ENCODE data around the gene CFAP77. TPM values are rescaled to one million over a fixed set of nuclear protein-coding genes. Genes with fewer than 3 reads are reported as not detected.
"Not testable (repeated sequence)": the region's sequence is repeated elsewhere in the genome, so short reads cannot be mapped to it uniquely, and the experiment has no call there.

CFAP77 gene
- total RNA-seq, 1 experiment from 2014 or later, result not detected

DNA sequence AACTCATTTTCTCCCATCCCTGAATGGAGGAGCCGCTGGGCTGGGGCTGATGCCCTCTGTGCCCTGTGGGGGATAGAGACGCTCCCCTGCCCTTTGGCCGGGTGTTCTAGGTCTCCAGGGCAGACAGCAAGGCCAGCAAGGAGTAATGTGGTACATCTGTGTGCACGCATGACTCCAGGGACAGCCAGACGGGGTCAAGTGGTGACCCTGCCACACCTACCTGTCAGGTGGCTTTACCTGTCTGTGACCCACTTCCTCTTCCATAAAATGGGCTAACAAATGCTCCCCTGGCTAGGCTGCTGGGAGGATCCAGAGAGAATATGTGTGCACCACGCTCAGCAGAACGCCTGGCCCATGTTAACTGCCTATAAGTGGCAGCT is 137.0 kb downstream of the CFAP77 start:
- DNase-seq (ENCODE audit: low read depth), result no peak

DNA sequence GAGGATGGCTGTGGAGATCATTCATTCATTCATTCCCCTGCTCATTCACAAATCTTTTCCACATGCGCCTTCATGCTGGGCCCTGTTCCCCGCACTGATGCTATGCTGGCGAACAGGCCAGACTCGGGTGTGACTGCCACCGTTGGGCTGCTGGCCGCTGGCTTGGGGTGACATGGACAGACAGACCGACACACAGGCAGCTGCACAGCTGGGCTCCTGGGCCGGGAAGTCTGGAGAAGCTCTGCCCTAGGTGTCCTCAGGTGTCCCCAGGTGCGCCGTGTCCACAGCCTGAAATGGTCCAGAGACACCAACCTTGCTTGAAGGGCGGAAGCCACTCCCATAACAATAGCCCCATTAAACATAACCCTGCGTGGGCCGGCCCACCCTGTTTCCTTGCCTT is 137.4 kb downstream of the CFAP77 start:
- DNase-seq (ENCODE audit: low read depth), result no peak

DNA sequence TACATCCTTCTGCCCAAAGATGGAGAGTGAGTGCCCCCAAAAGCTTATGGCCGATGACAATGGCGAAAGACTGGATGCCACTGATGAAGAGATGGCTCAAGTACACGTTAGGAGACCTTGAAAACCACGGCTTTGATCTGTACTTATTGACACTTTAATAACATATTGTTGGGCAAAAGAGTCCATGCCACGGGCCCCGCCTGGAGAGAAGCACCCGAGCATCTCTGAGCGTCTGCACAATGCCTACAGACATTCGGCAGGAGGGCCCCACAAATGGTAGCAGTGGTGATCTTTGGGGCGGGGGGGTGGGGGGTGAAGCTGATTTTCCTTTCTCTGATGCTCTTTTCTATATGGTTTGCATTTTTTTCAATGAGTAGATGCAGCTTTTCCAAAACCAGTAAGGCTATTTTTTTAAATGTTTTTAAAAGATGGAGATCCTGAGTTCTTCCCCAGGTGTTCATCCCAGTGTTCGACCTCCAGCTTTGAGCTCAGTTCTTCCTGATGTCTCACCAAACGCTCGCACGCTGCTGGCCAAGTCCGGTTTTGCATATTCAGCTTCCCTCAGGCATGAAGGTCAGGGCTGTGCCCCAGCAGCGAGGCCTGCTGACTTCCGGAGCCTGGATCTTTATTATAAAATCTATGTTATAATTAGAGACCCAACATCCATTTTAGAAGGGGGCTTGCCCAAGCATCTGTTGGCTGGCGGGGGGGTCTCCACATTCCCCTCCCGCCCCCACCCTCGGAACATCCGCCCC is 138.1 kb downstream of the CFAP77 start:
- no peak for DNase-seq (ENCODE audit: low read depth)

DNA sequence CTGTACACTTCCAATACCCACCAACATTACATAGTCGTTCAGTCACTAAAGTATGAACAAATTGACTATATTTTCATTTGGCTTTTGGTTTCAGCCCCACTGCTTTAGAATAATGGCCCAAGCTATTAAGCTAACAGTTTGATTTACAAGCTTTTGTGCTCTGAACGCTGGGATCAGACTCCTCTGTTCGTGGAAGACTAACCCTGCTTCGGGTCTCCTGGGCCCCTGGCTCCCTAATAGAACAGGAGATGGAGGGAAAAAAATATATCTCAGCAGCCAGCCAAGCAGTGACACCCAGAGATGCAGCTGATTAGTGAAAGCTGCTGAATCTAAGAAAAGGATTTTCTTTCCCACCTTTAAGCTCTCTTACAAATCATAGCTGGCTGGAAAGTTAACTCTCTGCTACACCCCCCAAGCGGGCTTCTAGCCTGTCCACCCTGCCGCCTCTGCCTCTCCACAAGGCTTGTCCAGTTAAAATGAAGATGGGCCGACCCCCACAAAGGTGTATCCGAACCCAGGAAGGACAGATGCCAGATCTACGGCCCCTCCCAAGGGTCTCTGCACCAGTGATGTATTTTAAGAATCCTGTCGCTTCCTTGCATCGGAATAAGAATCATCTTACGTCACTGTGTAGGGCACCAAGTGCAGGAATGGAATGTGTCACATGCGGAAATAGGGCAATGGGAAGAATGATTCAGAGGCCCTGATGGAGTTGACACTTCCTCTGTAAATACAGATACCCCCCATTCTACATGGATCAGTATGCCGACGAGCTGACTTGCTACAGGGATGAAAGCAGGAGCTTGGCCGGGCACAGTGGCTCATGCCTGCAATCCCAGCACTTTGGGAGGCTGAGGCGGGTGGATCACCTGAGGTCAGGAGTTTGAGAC is 139.0 kb downstream of the CFAP77 start:
- no peak for DNase-seq (ENCODE audit: low read depth)

DNA sequence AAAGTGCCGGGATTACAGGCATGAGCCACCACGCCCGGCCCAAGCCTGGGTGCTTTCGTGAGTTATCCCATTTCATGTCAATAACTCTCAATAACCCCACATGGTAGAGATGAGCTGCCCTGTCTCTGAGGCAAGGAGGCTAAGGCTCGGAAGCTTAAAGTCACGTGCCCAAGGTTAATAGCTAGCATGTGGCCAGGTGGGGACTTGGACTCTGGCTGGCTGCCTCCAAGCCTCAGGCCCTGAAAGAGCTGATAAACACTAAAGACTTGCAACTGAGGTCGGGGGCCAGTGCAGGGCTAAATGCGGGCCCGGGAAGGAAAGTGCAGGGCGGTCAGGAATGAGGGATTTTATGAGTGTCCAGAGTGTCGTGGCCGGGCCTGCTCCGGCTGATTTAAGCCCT is 141.5 kb downstream of the CFAP77 start:
- no peak for DNase-seq (ENCODE audit: low read depth)

DNA sequence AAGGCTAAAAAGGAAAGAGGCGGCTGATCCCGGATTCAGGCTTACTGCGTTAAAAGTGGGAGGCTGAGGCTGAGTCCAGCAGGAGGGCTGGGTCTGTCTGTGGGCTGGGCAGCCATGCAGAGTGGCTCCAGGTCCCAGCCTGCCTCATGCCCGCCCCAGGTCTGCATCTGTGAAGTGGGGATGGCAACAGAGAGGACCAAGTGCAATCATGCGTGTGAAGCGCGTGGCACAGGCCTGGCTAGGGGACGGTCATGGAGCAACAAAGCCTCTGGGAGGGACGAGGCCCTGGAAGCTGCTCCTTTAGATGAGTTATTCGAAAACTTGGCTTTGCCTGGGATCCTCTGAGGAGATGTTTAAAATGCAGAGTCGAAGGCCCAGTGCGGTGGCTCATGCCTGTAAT is 142.0 kb downstream of the CFAP77 start:
- no peak for DNase-seq (ENCODE audit: low read depth)

DNA sequence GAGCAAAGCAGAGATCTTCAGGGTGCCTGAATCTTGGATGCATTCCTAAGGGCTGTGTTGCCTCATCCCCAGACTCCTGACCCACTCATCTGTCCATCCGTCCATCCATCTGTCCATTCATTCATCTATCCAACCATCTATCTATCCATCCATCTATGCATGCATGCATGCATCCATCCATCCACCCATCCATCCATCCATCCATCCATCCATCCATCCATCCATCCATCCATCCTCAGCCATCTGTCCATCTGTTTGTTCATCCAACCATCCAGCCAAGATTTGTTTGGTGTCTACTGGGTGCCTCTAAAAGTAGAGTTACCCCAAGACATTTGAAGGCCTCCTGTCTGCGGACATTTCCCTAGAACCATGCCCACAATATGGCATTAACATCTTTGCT is 144.7 kb downstream of the CFAP77 start:
- no peak for DNase-seq (ENCODE audit: low read depth)

DNA sequence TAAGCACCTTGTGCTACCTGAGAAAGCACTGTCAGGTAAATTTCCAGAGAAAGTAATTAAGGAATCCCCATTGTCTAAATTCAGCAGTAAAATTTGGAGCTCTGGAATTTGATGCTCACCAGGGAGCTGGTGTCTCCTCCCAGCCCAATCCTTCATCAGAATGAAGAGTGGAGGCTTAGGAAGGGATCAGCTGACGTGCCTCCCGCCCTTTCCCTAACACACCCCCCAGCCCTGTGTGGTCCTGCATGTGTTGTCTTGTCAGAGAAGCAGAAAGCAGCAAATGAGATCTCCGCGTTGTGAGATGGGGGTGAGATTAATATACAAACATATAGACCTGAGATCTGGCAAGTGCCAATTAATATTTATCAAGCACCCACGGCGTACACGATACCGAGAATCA is 145.5 kb downstream of the CFAP77 start:
- no peak for DNase-seq (ENCODE audit: low read depth)

DNA sequence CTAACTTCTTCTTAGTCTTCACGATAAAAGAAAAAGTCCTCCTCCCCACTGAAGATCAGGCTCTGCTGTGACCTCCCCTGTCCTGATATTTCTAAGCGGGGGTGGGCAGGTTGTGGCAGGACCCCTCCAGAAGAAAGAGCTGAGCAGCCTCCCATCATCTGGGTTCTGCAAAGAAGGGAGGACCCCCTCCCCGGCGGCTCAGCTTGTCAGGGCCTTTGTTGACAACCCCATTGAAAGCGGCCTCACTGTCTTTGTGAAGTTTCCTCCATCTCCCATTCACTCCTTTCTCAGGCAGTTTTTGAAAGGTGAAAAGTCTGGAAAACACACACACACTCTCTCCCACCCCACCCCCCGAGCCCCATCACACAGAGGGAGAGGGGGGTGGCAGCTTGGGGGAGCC is 146.2 kb downstream of the CFAP77 start:
- no peak for DNase-seq (ENCODE audit: low read depth)

DNA sequence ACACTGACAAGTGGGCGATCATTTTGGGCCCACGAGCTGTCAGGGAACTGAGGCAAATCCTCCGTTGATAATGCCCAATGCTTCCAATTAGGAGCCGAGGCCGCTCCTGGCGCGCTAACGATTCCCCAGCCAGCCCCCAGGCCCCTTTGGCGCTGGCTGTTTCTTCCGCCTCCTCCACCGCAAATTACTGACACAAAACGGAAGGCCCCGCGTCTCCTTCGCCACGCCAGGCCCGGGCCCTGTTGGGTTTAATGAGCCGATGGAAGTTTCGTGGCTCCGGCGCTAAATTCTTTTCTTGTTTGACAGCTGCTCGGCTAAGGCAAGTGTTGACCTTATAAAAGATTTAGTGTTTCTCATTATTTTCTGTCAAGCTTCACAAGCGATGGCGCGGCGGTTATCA is 146.7 kb downstream of the CFAP77 start:
- DNase-seq (ENCODE audit: low read depth), result no peak

DNA sequence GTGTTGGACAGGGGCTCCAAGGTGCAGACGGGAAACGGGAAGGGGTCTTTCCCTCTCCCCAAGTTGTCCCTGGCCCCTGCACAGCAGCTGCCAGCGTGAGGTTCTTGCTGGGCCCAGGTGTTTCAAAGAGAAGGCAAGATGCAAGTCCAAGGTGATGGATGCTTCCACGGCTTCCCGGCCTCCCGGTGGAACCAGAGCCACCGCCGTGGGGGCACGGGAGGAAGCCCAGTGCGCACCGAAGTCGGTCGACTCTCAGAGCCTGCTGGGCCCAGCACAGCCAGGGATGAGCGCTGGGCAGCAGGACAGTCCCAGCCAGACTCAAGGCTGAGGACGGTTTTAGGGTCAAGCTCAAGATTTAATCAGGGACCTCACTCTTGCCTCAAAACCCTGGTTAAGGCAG is 147.1 kb downstream of the CFAP77 start:
- DNase-seq (ENCODE audit: low read depth), result no peak

DNA sequence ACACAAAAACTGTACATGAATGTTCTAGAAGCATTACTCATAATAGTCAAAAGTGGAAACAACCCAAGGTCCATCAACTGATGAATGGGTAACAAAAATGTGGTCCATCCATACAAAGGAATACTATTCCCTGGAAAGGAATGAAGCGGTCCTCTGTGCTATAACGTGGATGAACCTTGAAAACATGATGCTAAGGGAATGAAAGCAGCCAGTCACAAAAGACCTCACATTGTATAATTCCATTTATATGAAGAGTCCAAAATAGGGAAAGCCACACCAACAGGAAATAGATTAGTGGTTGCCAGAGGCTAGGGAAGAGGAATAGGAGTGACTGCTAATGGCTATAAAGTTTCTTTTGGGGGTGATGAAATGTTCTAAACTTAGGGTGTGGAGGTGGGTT is 149.7 kb downstream of the CFAP77 start:
- DNase-seq (ENCODE audit: low read depth), result peak; percentile 40

DNA sequence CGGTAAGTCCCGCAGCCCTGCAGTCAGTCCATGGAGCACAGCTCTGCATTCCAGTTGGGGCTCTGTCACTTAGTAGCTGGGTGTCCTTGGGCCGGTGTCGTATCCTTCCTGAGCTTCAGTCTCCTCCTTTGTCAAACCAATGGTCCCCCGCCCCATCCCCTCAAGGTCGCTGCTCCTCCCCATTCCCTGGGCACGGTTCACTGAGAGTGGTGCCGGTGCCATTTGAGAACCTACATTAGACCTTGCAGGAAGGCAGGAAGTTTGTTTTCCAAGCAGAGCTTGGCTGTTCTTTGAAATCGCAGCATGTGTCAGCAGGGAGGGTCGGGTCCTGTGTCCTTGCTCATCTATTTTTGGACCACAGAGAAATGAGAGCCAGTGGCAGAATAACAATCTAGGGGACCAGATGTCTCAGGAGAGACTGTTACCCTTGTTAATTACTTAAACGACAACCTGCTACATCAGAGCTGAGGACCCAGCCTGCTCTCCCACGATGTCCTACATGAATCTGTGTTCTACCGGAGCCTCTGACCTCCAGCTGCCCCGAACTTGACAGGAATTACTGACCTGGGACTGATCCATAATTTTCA is 150.7 kb downstream of the CFAP77 start:
- DNase-seq (ENCODE audit: low read depth), result no peak

DNA sequence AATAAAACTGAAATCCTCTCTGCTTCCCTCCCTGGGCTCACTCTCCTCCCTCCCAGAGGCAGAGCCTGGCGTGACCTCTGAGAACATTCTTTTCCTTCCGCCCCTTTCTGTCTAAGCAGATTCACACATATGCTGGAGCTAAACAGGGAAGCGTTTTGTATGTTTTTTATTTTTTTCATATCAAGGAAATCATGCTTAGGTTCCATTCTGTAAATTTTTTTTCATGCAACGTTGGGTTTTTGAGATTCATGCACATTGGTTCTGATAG is 152.2 kb downstream of the CFAP77 start:
- no peak for DNase-seq (ENCODE audit: low read depth)

DNA sequence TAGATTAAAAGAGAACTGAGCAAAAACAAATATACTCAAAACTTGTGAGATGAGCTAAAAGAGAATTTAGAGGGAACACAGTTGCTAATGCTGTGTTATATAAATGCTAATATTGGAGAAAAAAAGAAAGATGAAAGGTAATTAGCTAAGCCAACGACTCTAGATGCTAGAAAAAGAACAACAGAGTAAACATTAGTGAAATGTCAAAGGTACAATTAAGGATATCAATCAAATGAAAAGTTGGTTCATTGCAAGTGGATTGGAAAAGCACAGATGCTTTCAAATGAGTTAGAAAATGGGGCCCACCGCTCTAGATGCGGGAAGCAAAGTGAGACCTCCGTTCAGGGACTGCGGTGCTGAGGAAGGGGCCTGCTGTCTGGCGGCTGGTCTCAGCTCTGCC is 154.5 kb downstream of the CFAP77 start:
- no peak for DNase-seq (ENCODE audit: low read depth)

DNA sequence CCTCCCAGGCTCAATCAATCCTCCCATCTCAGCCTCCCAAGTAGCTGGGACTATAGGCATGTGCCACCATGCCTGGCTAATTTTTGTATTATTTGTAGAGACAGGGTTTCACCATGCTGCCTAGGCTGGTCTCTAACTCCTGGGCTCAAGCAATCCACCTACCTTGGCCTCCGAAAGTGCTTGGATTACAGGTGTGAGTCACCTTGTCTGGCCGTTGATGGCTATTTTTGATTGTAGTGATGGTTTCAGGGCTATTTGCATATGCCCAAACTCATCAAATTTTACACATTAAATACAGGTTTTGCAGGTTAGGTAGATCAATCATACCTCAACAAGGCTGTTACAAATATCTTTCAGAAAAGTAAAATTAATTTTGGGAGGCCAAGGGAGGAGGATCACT is 158.8 kb downstream of the CFAP77 start:
- DNase-seq (ENCODE audit: low read depth), result not testable (repeated sequence)

DNA sequence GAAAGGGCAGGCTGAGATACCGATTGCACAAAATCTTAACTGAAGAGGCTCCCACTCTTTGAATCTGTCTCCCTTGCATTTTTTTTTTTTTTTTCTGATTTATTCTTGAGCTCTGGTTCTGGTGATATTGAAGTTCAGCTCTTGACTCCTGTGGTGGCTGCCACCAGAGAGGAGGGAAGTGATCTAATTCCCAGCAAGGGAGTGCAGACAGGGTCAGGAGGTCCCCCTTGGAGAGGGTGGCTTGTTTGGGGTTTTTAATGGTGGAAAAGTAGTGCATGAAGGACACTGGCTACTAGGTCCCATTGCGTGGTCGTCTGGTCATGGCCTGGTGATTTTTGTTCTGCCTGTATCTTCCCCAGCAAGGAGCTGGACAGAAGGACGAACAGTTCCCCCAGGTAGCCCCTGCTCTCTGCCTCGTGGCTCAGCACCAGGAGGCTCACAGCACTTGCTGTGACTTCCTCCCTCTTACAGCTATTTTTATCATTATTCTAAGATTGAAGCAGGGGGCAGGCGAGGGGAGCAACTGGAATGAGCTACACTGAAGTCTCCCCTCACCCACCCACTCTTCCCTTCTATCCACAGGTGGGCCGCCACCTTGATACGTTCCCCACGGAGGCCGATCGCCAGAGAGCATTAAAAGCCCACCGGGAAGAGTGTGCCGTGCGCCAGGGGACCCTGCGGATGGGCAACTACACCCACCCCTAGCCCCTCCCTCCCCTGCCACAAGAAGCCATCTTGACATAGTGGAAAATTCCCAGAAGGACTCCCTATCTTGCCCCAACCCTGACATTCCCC is 162.0 kb downstream of the CFAP77 start:
- DNase-seq (ENCODE audit: low read depth), result no peak

DNA sequence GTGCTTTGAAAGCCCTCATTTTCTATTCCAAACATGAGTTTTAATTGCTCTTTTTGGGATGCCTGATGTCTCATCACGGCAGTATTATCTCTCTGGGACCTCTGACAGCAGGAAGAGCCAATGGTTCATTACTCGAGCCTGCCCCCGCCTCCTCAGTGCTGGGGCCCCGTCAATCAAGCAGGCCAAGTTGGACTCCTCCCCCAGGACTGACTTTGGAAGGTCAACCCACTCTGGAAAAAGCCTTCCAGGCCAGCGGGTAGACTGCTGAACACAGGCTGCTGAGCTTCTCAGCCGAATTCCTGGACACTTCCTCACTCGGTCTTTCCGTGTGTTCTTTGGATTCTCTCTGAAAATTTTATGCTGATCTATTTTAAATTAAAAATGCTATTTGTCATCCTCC is 162.9 kb downstream of the CFAP77 start:
- DNase-seq (ENCODE audit: low read depth), result peak; percentile 47

DNA sequence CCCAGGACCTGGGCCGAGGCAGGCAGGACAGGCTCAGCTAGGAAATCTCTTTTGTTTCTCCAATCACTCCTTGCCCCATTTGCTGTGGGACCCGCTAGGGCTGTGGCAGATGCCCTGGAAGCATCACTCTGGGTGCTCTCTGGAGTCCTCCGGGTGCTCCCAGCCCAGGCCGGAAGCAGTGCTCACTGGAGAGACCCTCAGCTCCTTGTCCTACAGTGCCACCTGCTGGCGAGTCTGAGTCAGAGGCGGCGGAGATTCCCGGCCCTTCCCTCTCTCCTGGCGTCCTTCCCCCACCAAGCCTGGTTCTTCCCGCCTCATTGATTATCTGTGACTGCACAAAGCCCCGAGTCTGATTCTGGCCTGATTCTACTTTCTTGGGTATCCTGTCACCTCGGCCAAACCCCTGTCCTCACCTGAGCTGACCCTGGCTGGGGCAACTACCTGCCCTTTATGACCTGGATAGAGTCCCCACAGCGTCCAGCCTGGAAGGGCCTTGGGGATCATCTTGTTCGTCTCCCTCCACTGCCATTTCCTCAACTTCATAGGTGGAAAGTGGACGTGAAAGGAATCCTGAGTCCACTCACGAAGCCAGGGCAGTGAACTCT is 165.1 kb downstream of the CFAP77 start:
- DNase-seq (ENCODE audit: low read depth), result peak; percentile 61

DNA sequence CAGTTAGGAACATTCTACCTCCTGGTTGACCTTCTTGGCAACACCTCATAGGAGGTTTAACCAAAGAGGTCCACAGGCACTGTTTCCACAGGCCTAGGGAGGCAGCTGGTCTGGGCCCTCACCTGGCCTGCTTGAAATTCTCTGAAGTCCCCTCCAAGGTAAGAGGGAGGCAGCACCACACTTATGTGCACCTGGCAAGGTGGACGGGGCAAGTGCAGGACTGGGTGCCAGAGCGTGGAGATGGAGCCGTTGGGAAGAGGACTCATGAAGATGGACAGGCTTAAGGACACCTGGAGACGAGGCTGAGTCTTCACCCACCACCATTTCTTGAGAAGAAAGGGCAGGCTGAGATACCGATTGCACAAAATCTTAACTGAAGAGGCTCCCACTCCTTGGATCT is 165.8 kb downstream of the CFAP77 start:
- no peak for DNase-seq (ENCODE audit: low read depth)

DNA sequence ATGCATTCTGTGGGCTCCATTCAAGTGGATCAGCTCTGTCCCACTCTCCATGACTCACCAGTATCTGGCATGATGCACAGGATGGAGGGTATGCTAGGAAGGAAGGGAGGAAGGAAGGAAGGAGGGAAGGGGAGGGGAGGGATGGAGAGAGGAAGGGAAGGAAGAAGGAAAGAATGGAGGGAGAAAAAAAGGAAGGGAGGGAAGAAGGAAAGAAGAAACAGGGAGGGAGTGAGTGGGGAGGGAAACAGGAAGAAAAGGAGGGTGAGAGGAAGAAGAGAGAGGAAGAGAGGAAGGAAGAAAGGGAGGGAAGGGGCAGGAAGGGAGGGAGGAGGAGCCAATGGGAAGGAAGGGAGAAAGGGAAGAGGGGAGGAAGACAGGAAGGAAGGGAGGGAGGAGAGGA is 167.1 kb downstream of the CFAP77 start:
- no peak for DNase-seq (ENCODE audit: low read depth)

DNA sequence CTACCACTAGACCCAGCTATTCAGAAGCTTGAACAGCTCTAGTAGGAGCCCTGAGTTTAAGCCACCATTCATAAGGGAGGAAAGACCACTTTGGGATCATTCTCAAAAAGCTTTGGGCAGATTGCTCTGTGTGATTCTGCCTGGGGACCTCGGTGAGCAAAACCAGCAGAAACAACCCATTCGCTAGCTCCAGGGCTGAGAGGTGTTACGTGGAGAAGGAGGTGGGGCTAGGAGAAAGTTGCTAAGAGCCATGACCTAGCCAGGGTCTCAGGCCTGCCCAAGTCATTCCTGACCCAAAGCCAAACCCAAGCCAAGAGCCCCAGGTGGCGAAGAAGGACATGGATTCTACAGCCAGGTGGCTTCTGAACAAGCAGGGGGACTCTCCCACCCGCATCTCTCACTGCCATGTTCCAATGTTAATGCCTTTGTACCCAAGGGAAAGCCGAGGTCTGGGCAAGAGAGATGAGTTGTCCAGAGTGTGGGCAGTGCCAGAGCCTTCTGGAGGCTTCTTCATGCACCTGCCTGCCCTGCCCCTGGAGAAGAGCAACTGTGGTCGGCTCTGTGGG is 168.4 kb downstream of the CFAP77 start:
- no peak for DNase-seq (ENCODE audit: low read depth)
